ENCODE results near the gene CACNA2D2.

GRCh38 chr3:50340147-50340447 is 163.3 kb downstream of the CACNA2D2 start:
- TF ChIP-seq FOXK2 (IDR thresholded peaks at IDR 0.05): no peak
- TF ChIP-seq TARDBP (IDR thresholded peaks at IDR 0.05): no peak

Data from HEK293T (cell line).